ENCODE data around the gene HORMAD2. TPM values are rescaled to one million over a fixed set of nuclear protein-coding genes. Genes with fewer than 3 reads are reported as not detected.
"Not testable (repeated sequence)": the region's sequence is repeated elsewhere in the genome, so short reads cannot be mapped to it uniquely, and the experiment has no call there.

HORMAD2 gene
- total RNA-seq, 1 experiment from 2014 or later: not detected

- H3K36me3 ChIP-seq (replicated peaks; ENCODE audit: control insufficient read depth, insufficient read depth, low read length): no peaks in the 10 kb centered on the region
- H3K4me3 ChIP-seq (ENCODE audit: insufficient read depth, low read depth, low read length): no peak overlapping the region
- no peaks in the 10 kb centered on the region for H3K27me3 ChIP-seq (ENCODE audit: control insufficient read depth, insufficient read depth, low read length)
- no peak for DNase-seq
These were observed 6.1 kb upstream of the HORMAD2 start for GRCh38 chr22:30074147-30074546.

GRCh38 chr22:30074994-30075393, 5.3 kb upstream of the HORMAD2 start:
- H3K36me3 ChIP-seq (replicated peaks; ENCODE audit: control insufficient read depth, insufficient read depth, low read length): no peaks in the 10 kb centered on the region
- H3K4me3 ChIP-seq (ENCODE audit: insufficient read depth, low read depth, low read length): no peak overlapping the region
- H3K27me3 ChIP-seq (ENCODE audit: control insufficient read depth, insufficient read depth, low read length): no peaks in the 10 kb centered on the region
- DNase-seq: no peak

GRCh38 chr22:30077279-30077880, 2.9 kb upstream of the HORMAD2 start:
- H3K27me3 ChIP-seq (ENCODE audit: control insufficient read depth, insufficient read depth, low read length): peaks cover 4% of the 10 kb centered on the region; the same call in 1 of the 2 replicates
- no peak overlapping the region for H3K4me3 ChIP-seq (ENCODE audit: insufficient read depth, low read depth, low read length)
- DNase-seq: no peak
- H3K36me3 ChIP-seq (replicated peaks; ENCODE audit: control insufficient read depth, insufficient read depth, low read length): no peaks in the 10 kb centered on the region

- peaks cover 4% of the 10 kb centered on the region; the same call in 1 of the 2 replicates for H3K27me3 ChIP-seq (ENCODE audit: control insufficient read depth, insufficient read depth, low read length)
- DNase-seq: peak; percentile 48
- no peaks in the 10 kb centered on the region for H3K36me3 ChIP-seq (replicated peaks; ENCODE audit: control insufficient read depth, insufficient read depth, low read length)
- H3K4me3 ChIP-seq (ENCODE audit: insufficient read depth, low read depth, low read length): no peak overlapping the region
These were observed 1.6 kb upstream of the HORMAD2 start for GRCh38 chr22:30078320-30079311.

- peak; percentile 22 for DNase-seq
- H3K27me3 ChIP-seq (ENCODE audit: control insufficient read depth, insufficient read depth, low read length): peaks cover 4% of the 10 kb centered on the region; the same call in 1 of the 2 replicates
- H3K36me3 ChIP-seq (replicated peaks; ENCODE audit: control insufficient read depth, insufficient read depth, low read length): no peaks in the 10 kb centered on the region
- H3K4me3 ChIP-seq (ENCODE audit: insufficient read depth, low read depth, low read length): no peak overlapping the region
These were observed 541 bp downstream of the HORMAD2 start for GRCh38 chr22:30080805-30081204.

DNA sequence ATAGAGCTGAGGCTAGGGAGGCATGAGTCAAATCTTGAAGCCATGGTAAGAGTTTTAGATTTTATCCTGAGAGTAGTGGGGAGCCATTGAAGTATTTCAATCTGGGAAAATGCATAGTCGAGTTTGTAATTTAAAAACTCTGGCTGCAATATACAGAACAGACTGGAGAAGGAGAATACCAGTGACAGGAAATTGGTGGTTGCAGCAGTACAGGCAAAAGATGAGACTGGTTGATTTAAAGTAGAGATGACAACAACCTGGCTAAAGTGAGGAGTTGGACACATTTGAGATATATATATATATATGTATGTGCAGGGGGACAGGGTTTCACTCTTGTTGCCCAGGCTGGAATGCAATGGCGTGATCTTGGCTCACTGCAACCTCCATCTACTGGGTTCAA, 6.2 kb downstream of the HORMAD2 start:
- Histone ChIP-seq H3K36me3 (replicated peaks; ENCODE audit: control insufficient read depth, insufficient read depth, low read length) (no peaks in the 10 kb centered on the region), H3K4me3 (ENCODE audit: insufficient read depth, low read depth, low read length) (no peak overlapping the region), H3K27me3 (ENCODE audit: control insufficient read depth, insufficient read depth, low read length) (no peaks in the 10 kb centered on the region)
- no peak for DNase-seq

GRCh38 chr22:30087037-30087436, 6.8 kb downstream of the HORMAD2 start:
- H3K27me3 ChIP-seq (ENCODE audit: control insufficient read depth, insufficient read depth, low read length); H3K36me3 ChIP-seq (replicated peaks; ENCODE audit: control insufficient read depth, insufficient read depth, low read length); DNase-seq; H3K4me3 ChIP-seq (ENCODE audit: insufficient read depth, low read depth, low read length): not testable (repeated sequence)

GRCh38 chr22:30087611-30088010, 7.3 kb downstream of the HORMAD2 start:
- Histone ChIP-seq H3K36me3 (replicated peaks; ENCODE audit: control insufficient read depth, insufficient read depth, low read length) (no peaks in the 10 kb centered on the region), H3K27me3 (ENCODE audit: control insufficient read depth, insufficient read depth, low read length) (no peaks in the 10 kb centered on the region), H3K4me3 (ENCODE audit: insufficient read depth, low read depth, low read length) (no peak overlapping the region)
- no peak for DNase-seq

GRCh38 chr22:30088468-30088867, 8.2 kb downstream of the HORMAD2 start:
- H3K36me3 ChIP-seq (replicated peaks; ENCODE audit: control insufficient read depth, insufficient read depth, low read length): no peaks in the 10 kb centered on the region
- DNase-seq: no peak
- no peak overlapping the region for H3K4me3 ChIP-seq (ENCODE audit: insufficient read depth, low read depth, low read length)
- no peaks in the 10 kb centered on the region for H3K27me3 ChIP-seq (ENCODE audit: control insufficient read depth, insufficient read depth, low read length)

- Histone ChIP-seq H3K36me3 (replicated peaks; ENCODE audit: control insufficient read depth, insufficient read depth, low read length) (no peaks in the 10 kb centered on the region), H3K27me3 (ENCODE audit: control insufficient read depth, insufficient read depth, low read length) (no peaks in the 10 kb centered on the region), H3K4me3 (ENCODE audit: insufficient read depth, low read depth, low read length) (no peak overlapping the region)
- DNase-seq: no peak
These were observed 9.4 kb downstream of the HORMAD2 start for GRCh38 chr22:30089655-30089974.

GRCh38 chr22:30092686-30093085, 12.4 kb downstream of the HORMAD2 start:
- no peaks in the 10 kb centered on the region for H3K36me3 ChIP-seq (replicated peaks; ENCODE audit: control insufficient read depth, insufficient read depth, low read length)
- no peak overlapping the region for H3K4me3 ChIP-seq (ENCODE audit: insufficient read depth, low read depth, low read length)
- no peaks in the 10 kb centered on the region for H3K27me3 ChIP-seq (ENCODE audit: control insufficient read depth, insufficient read depth, low read length)
- no peak for DNase-seq

DNA sequence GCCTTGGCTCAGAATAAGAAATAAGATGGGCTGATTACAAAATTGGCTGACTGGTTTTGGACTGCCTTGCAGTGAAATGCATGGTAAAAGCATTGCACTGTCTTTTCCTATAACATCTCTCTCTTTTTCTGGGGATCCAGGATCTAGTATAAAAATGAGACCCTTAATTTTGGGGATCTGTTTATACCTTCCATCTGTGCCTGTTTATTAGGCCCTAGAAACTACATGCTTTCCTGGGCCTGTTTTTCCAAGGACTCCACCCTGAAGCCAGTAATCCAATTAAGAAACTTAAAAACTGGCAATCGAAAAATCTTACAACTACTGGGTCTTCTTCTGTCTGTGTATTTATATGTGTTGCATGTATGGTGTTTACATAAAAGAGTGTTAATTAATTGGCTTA, 14.5 kb downstream of the HORMAD2 start:
- no peaks in the 10 kb centered on the region for H3K27me3 ChIP-seq (ENCODE audit: control insufficient read depth, insufficient read depth, low read length)
- no peaks in the 10 kb centered on the region for H3K36me3 ChIP-seq (replicated peaks; ENCODE audit: control insufficient read depth, insufficient read depth, low read length)
- no peak overlapping the region for H3K4me3 ChIP-seq (ENCODE audit: insufficient read depth, low read depth, low read length)
- no peak for DNase-seq

- H3K36me3 ChIP-seq (replicated peaks; ENCODE audit: control insufficient read depth, insufficient read depth, low read length): no peaks in the 10 kb centered on the region
- H3K27me3 ChIP-seq (ENCODE audit: control insufficient read depth, insufficient read depth, low read length): no peaks in the 10 kb centered on the region
- DNase-seq: no peak
- H3K4me3 ChIP-seq (ENCODE audit: insufficient read depth, low read depth, low read length): no peak overlapping the region
These were observed 17.6 kb downstream of the HORMAD2 start for GRCh38 chr22:30097861-30098260.

DNA sequence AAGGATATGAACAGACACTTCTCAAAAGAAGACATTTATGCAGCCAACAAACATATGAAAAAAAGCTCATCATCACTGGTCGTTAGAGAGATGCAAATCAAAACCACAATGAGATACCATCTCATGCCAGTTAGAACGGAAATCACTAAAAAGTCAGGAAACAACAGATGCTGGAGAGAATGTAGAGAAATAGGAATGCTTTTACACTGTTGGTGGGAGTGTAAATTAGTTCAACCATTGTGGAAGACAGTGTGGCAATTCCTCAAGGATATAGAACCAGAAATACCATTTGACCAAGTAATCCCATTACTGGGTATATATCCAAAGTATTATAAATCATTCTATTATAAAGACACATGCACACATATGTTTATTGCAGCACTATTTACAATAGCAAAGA, 20.5 kb downstream of the HORMAD2 start:
- H3K36me3 ChIP-seq (replicated peaks; ENCODE audit: control insufficient read depth, insufficient read depth, low read length); H3K4me3 ChIP-seq (ENCODE audit: insufficient read depth, low read depth, low read length); H3K27me3 ChIP-seq (ENCODE audit: control insufficient read depth, insufficient read depth, low read length); DNase-seq: not testable (repeated sequence)

- DNase-seq: no peak
- Histone ChIP-seq H3K36me3 (replicated peaks; ENCODE audit: control insufficient read depth, insufficient read depth, low read length) (no peaks in the 10 kb centered on the region), H3K27me3 (ENCODE audit: control insufficient read depth, insufficient read depth, low read length) (no peaks in the 10 kb centered on the region), H3K4me3 (ENCODE audit: insufficient read depth, low read depth, low read length) (no peak overlapping the region)
These were observed 24.4 kb downstream of the HORMAD2 start for GRCh38 chr22:30104501-30105156.
